GM21825 (cell line): ENCODE results near the gene TMEM11.
"Not testable (repeated sequence)": the region's sequence is repeated elsewhere in the genome, so short reads cannot be mapped to it uniquely, and the experiment has no call there.

Source experiments
- ATAC-seq: cut with Tn5 transposase; IDR thresholded peaks from one replicate; pipeline ENCODE4 v1.9.1; 2021; ENCODE audit warnings: mild to moderate bottlenecking, moderate library complexity; ENCODE audit not compliant: unreplicated experiment

Gene TMEM11

GRCh38 chr17:21242780-21243515 is 29.0 kb upstream of the TMEM11 start:
- ATAC-seq, result no peak

DNA sequence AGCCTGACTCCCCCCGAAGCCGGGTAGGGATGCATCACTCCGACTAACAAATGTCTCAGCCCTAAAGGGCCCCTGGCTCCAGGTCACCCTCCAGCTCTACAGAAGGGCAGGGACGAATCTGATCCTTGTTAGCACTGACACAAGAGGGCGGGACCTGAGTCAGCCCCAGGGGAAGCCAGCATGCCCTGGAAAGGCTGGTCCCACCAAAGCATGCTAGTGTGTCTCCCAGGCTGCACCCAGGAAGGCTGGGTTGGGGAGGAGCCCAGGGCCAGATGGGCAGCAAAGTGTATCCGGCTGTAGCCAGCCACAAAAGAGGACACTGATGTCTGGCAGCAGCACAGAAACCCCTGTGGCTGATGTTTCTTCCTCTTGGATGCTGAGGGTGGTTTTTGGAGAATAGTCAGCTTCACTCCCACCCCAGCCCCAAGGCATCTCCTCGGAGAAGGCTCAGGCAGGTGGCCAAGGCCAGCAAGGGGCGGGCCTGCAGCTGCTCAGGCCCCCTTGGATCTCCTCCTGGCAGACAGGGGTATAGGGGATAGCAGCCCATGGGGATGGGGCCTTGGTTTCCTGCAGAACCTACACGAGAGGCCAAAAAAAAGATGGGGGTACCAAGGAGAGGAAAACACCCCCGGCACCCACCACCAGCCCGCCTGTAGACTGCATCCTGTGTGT is 28.2 kb upstream of the TMEM11 start:
- no peak for ATAC-seq

DNA sequence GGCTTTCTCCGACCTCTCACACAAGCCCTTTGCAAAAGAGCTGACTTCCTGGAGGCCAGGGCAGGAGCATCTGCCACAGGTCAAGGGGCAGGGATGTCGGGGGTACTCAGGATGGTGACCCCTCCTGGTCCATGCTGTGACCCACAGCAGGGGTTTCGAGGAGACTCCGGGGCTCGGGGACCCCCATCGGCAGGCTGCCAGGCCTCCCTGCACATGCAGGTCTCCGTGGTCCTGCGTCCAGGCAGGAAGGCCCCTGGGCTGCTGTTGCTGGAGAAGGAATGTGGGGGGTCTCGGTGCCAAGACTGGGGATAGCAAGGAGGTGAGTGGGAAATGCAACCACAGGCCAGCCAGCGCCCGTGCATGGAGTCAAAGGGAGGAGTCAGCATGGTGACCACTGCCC is 27.6 kb upstream of the TMEM11 start:
- ATAC-seq, result no peak

GRCh38 chr17:21240369-21241055 is 26.6 kb upstream of the TMEM11 start:
- no peak for ATAC-seq

DNA sequence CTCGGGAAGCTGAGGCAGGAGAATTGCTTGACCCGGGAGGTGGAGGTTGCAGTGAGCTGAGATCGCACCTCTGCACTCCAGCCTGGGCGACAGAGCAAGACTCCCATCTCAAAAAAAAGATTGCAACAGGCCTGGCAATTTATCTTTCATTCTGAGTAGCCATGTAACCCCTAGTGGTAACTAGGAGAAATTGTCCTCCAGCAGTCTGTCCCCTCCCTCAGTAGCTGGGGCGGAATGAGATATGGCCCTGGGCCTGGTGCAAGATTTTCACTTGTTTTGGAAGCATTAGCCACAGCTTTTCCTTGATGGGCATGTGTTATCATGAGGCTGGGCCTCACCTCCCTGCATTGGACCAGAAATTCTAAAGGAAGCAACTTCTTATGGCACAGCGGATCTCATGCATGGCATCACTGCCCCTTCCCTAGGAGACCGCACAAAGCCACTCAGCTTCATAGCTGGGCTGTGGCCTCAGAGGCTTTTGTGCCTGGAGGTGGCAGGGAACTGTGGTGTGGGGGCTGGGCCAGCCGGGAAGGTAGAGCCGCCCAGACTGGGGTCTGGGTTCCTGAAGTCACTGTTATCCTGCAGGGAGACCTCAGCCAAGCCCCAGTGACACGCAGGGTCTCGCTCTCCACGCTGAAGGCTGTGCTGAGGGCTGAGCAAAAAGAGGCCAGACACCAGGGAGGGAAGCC is 25.9 kb upstream of the TMEM11 start:
- ATAC-seq, result no peak

- no peak for ATAC-seq
Observed at GRCh38 chr17:21235921-21236320, 22.0 kb upstream of the TMEM11 start.

- no peak for ATAC-seq
Observed at GRCh38 chr17:21233581-21234347, 19.8 kb upstream of the TMEM11 start.

GRCh38 chr17:21232033-21232749 is 18.2 kb upstream of the TMEM11 start:
- ATAC-seq, result no peak

DNA sequence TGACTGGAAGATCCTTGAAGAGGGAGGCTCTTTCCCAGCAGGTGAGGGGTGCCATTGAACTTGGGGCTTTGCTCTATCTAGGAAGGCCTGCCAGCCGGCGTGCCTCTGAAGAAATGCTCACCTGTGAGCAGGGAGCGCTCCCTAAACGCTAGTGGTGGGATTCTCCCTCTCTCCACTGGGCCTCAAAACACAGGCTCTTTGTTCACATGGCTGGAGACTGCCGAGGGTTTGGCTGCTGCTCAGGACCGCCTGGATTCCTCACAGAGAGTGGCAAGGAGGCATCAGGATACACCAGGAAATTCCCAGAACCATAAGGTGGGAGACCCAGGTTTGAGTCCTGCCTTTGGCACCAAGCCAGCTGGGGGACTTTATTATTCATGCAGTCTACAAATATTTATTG is 17.6 kb upstream of the TMEM11 start:
- ATAC-seq, result no peak

- ATAC-seq, result no peak
Observed at GRCh38 chr17:21228845-21229244, 14.9 kb upstream of the TMEM11 start.

DNA sequence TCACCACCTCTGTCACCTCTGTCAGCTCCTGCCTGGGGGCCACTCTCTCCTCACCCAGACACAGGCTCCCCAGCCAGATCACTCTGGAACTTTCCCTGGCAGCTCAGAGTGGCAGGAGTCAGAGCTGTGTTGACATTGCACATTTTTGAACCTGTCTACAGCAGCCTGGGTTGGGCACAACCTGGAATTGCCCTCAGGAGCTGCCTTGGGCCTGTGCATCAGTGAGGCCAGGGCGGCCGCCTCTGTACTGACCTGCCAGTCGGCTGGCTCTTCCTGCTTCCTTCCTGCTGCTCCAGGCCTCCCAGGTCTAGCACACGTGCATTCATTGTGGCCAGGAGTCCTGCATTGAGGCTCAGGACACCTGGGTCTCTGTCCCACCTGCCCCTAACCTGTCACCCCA is 14.2 kb upstream of the TMEM11 start:
- no peak for ATAC-seq

DNA sequence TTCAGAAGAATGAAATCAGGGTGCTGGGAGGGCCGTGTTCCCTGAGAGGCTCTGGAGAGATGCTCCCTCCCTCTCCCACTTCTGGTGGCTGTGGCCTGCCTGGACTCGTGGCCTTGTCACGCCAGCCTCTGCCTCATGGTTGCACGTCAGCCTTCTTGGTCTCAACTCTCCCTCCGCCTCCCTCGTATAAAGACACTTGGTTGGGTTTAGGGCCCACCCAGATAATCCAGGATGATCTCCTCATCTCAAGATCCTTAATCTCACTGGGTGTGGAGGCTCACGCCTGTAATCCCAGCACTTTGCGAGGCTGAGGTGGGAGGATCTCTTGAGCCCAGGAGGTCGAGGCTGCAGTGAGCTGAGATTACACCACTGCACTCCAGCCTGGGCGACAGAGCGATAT is 13.3 kb upstream of the TMEM11 start:
- not testable (repeated sequence) for ATAC-seq

GRCh38 chr17:21223086-21223485 is 9.1 kb upstream of the TMEM11 start:
- ATAC-seq, result no peak

GRCh38 chr17:21218831-21219380 is 4.9 kb upstream of the TMEM11 start:
- no peak for ATAC-seq

- no peak for ATAC-seq
Observed at GRCh38 chr17:21218101-21218500, 4.1 kb upstream of the TMEM11 start.

DNA sequence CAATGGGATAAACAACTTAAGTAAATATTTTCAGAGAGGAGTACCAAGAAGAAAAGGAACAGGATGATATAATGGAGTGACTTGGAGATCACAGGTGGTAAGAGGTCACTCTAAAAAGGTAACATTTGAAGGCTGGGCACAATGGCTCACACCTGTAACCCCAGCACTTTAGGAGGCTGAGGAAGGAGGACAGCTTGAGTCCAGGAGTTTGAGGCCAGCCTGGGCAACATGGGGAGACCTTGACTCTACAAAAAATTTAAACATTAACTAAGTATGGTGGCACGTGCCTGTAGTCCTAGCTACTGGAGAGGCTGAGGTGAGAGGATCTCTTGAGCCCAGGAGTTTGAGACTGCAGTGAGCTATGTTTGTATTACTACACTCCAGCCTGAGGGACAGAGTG is 3.4 kb upstream of the TMEM11 start:
- no peak for ATAC-seq

DNA sequence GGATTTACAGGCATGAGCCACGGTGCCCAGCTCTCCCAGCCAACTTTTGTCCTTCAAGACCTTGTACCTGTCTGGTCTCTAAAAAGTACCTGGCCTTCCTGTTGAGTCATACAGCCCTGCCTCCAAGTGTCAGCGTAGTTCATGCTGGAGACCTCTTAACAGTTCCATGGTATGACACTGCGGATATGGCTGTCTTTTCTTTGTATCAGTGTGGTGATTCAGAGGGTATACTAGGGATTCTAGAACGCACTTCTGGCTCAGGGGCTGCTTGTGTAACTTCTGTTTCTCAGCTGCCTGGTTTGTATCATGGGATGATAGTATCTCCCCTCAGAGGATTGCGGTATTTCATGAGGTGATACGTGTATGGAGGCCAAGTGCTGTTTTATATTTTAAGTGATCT is 2.0 kb upstream of the TMEM11 start:
- ATAC-seq, result no peak

GRCh38 chr17:21214777-21215541 is 998 bp upstream of the TMEM11 start:
- ATAC-seq, result peak; percentile 5

DNA sequence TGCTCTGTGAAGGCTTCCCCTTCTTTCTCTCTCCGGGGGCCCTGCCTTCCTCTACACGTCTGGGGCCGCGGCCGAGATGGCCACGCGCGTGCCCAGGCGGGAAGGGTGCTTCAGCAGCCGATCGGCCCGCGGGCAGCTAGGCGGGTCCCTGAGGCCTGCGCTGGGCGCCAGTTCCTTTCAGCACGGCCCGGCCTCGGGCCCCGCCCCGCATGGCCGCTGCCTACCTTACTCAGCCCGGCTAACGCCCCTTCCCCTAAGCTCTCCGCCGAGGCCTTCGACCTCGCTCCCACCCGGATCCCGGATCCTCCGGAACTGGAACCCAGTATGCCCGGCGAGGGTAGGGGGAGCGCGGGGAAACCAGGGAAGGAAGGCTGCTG is 335 bp downstream of the TMEM11 start:
- peak; percentile 12 for ATAC-seq
